ENCODE data around the gene A2M. TPM values are rescaled to one million over a fixed set of nuclear protein-coding genes. Genes with fewer than 3 reads are reported as not detected.

The A2M gene
- total RNA-seq, 1 experiment from 2014 or later = 1.2 TPM

GRCh38 chr12:9098463-9099026, 17.2 kb downstream of the A2M start:
- no peak overlapping the region for H3K18ac ChIP-seq (ENCODE audit: insufficient read length, low read depth, low read length)
- WGBS (ENCODE audit: extremely low coverage, insufficient read length, low lambda C conversion rate) = no CpG with 5 or more reads among the region's 14 CpGs
- H3K79me2 ChIP-seq (ENCODE audit: insufficient read depth, low read length) = no peaks in the 10 kb centered on the region
- H3K27ac ChIP-seq (ENCODE audit: insufficient read length, low read depth, low read length) = no peak overlapping the region
- no peaks in the 10 kb centered on the region for H3K79me1 ChIP-seq (ENCODE audit: insufficient read depth, low read depth, low read length, poor library complexity, severe bottlenecking)
- no peak overlapping the region for H4K5ac ChIP-seq (ENCODE audit: insufficient read length, low read depth, low read length)
- no peak overlapping the region for H2BK120ac ChIP-seq (ENCODE audit: low read depth, low read length, poor library complexity, severe bottlenecking)
- TF ChIP-seq CTCF (conservative IDR thresholded peaks at IDR 0.05) = no peak
- H3K4me1 ChIP-seq (ENCODE audit: insufficient read depth, low read length) = no peaks in the 10 kb centered on the region
- no peak overlapping the region for H3K4me3 Mint-ChIP-seq
- no peak overlapping the region for H3K14ac ChIP-seq (ENCODE audit: insufficient read depth, low read length)
- H2AFZ ChIP-seq (ENCODE audit: low read length) = no peak overlapping the region
- H3K9ac ChIP-seq (ENCODE audit: extremely low read depth, insufficient read length, low read length) = no peak overlapping the region
- H3K9me3 ChIP-seq (ENCODE audit: control insufficient read depth, low read depth, low read length) = no peaks in the 10 kb centered on the region
- H3K36me3 Mint-ChIP-seq (ENCODE audit: insufficient read depth in 1 of 3, low read depth in 3 of 3) = no peaks in the 10 kb centered on the region
- H4K20me1 ChIP-seq (ENCODE audit: control insufficient read depth, insufficient read depth, insufficient read length) = no peaks in the 10 kb centered on the region
- no peak overlapping the region for H2AK5ac ChIP-seq (ENCODE audit: insufficient read length, low read length)
- H3K56ac ChIP-seq (ENCODE audit: insufficient read length, low read depth, low read length) = no peak overlapping the region
- no peak overlapping the region for H3K23ac ChIP-seq (ENCODE audit: insufficient read length, low read depth, low read length)
- H3K4ac ChIP-seq (ENCODE audit: low read depth, low read length) = no peak overlapping the region
- no peaks in the 10 kb centered on the region for H3K23me2 ChIP-seq (ENCODE audit: insufficient read length, low read depth, low read length, poor library complexity, severe bottlenecking)
- H4K8ac ChIP-seq (replicated peaks; ENCODE audit: insufficient read length, low read depth, low read length) = no peak overlapping the region
- no peak overlapping the region for H2BK5ac ChIP-seq (ENCODE audit: insufficient read length, low read length)
- H3K9me3 Mint-ChIP-seq = no peaks in the 10 kb centered on the region
- H2BK15ac ChIP-seq (ENCODE audit: low read depth, low read length) = no peak overlapping the region
- no peak overlapping the region for H3K27ac Mint-ChIP-seq
- DNase-seq = no peak
- H3K27me3 ChIP-seq (ENCODE audit: insufficient read depth, low read length) = no peaks in the 10 kb centered on the region
- no peak overlapping the region for H3K4me2 ChIP-seq (ENCODE audit: insufficient read depth, insufficient read length, low read length)
- no peak overlapping the region for H2BK20ac ChIP-seq (ENCODE audit: low read depth, low read length, poor library complexity, severe bottlenecking)
- H2BK12ac ChIP-seq (ENCODE audit: insufficient read length, low read depth, low read length) = no peak overlapping the region
- H3K4me1 Mint-ChIP-seq = no peaks in the 10 kb centered on the region; a peak in 1 of 4 replicates
- no peak overlapping the region for H4K91ac ChIP-seq (ENCODE audit: insufficient read length, low read depth, low read length)
- no peak overlapping the region for H3T11ph ChIP-seq (ENCODE audit: low read length)
- no peaks in the 10 kb centered on the region for H3K27me3 Mint-ChIP-seq (ENCODE audit: low read depth)

Measured in H9 (cell line).